Kidney epithelial cell (primary cell): Measurements from ENCODE around the gene PLEKHA4. TPM values are rescaled to one million over a fixed set of nuclear protein-coding genes. Genes with fewer than 3 reads are reported as not detected.
"Not testable (repeated sequence)": the region's sequence is repeated elsewhere in the genome, so short reads cannot be mapped to it uniquely, and the experiment has no call there.

ENCODE experiments used
- DNase-seq: peaks from one replicate; pipeline ENCODE4 v3.0.0-alpha.2; 2010; ENCODE audit warnings: low read depth
- H3K27me3 ChIP-seq: 2 replicates; pipeline ENCODE4 v1.6.0; 2011; ENCODE audit warnings: low read length; ENCODE audit not compliant: control insufficient read depth, insufficient read depth
- H3K36me3 ChIP-seq: 2 replicates; pipeline ENCODE4 v1.5.1; 2011; ENCODE audit warnings: low read length; ENCODE audit not compliant: control insufficient read depth, insufficient read depth
- H3K4me3 ChIP-seq: 2 replicates; pipeline ENCODE4 v1.5.1; 2011; ENCODE audit warnings: low read depth, mild to moderate bottlenecking, control low read depth, low read length
- CTCF ChIP-seq: IDR thresholded peaks from 2 replicates; pipeline ENCODE4 v1.5.1; 2011; ENCODE audit warnings: mild to moderate bottlenecking, moderate library complexity, low read length, control low read depth, inconsistent platforms; ENCODE audit not compliant: insufficient read depth, poor library complexity, severe bottlenecking
- total RNA-seq: library from RNA; depleted of rRNA; stranded (reverse); fragments of >200 nt; gene quantifications from 2 replicates; pipeline ENCODE4 v1.2.3, GENCODE V29; 2015

The PLEKHA4 gene
- total RNA-seq, 1 donor from 2014 or later = 11.1 TPM

DNA sequence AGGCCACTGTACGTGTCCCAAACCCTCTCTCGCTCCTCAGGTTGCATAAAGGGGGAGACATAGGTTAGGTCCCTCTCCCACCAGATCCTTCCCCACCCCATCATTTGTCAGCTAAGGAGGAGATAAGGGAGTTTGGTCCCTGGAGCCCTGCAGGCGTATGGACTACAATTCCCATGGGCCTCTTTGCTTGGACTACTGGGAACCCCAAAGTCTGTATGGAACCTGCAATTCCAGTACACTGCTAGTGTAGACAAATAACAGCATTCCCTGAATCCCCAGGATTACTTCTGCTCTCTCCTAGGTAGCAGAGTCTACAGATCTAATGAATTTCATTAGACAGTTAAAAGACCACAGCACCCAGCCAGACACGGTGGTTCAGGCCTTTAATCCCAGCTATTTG is 16.1 kb downstream of the PLEKHA4 start:
- no peak for TF ChIP-seq CTCF
- no peaks in the 10 kb centered on the region for H3K27me3 ChIP-seq
- no peaks in the 10 kb centered on the region for H3K36me3 ChIP-seq
- no peak overlapping the region for H3K4me3 ChIP-seq
- DNase-seq = no peak

DNA sequence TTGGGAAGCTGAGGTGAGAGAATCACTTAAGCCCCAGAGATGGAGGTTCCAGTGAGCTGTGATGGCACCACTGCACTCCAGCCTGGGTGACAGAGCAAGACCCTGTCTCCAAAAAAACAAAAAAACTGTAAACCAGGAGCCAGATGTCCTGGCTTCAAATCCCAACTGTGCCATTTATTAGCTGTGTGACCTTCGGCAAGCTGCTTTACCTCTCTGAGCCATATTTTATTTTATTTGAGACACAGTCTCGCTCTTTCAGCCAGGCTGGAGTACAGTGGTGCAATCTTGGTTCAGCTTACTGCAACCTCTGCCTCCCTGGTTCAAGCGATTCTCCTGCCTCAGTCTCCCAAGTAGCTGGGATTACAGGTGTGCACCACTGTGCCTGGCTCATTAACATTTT is 21.8 kb downstream of the PLEKHA4 start:
- not testable (repeated sequence) for H3K4me3 ChIP-seq, H3K36me3 ChIP-seq, H3K27me3 ChIP-seq, DNase-seq

- Histone ChIP-seq H3K4me3 (no peak overlapping the region), H3K27me3 (no peaks in the 10 kb centered on the region), H3K36me3 (peaks cover 1% of the 10 kb centered on the region)
- DNase-seq = no peak
- TF ChIP-seq CTCF = no peak
Observed at GRCh38 chr19:48845384-48845783, 23.0 kb downstream of the PLEKHA4 start.

GRCh38 chr19:48844472-48844871 is 23.9 kb downstream of the PLEKHA4 start:
- TF ChIP-seq CTCF = no peak
- no peaks in the 10 kb centered on the region for H3K27me3 ChIP-seq
- peaks cover 1% of the 10 kb centered on the region for H3K36me3 ChIP-seq
- DNase-seq = no peak
- H3K4me3 ChIP-seq = no peak overlapping the region

GRCh38 chr19:48842789-48843162 is 25.6 kb downstream of the PLEKHA4 start:
- H3K4me3 ChIP-seq = no peak overlapping the region
- DNase-seq = no peak
- peak; percentile 76 for TF ChIP-seq CTCF
- no peaks in the 10 kb centered on the region for H3K27me3 ChIP-seq
- peaks cover 1% of the 10 kb centered on the region for H3K36me3 ChIP-seq

DNA sequence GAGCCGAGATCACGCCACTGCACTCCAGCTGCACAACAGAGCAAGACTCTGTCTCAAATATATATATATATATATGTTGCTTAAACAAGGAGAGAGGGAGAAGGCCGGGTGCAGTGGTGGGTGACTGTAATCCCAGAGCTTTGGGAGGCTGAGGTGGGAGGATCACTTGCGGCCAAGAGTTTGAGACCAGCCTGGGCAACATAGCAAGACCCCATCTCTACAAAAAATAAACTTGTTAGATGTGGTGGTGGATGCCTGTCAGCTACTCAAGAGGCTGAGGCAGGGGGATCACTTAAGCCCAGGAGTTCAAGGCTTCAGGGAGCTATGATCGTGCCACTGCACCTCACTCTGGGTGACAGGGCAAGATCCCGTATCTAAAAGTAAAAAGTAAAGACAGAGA is 26.8 kb downstream of the PLEKHA4 start:
- TF ChIP-seq CTCF = no peak
- Histone ChIP-seq H3K27me3 (no peaks in the 10 kb centered on the region), H3K36me3 (peaks cover under 1% of the 10 kb centered on the region), H3K4me3 (no peak overlapping the region)
- DNase-seq = no peak
